Thyroid gland (tissue), 4 donors: ENCODE measurements around the gene DNMT3A.

Source experiments
- CTCF ChIP-seq, 6 experiments: fragments of 200-600 bp in 3 of 6; fragments of 450-650 bp in 3 of 6; sonication (generic) in 3 of 6; IDR thresholded peaks; one replicate each; pipeline ENCODE4 v1.5.1; 2016 to 2019; ENCODE audit warnings: antibody characterized with exemption in 6 of 6, mild to moderate bottlenecking in 2 of 6, inconsistent platforms in 1 of 6, moderate library complexity in 1 of 6
- POLR2A ChIP-seq, 2 donors: fragments of 450-650 bp; IDR thresholded peaks; one replicate each; pipeline ENCODE4 v1.6.1; 2017; ENCODE audit warnings: antibody characterized with exemption in 2 of 2, mild to moderate bottlenecking in 2 of 2, moderate library complexity in 1 of 2

DNA sequence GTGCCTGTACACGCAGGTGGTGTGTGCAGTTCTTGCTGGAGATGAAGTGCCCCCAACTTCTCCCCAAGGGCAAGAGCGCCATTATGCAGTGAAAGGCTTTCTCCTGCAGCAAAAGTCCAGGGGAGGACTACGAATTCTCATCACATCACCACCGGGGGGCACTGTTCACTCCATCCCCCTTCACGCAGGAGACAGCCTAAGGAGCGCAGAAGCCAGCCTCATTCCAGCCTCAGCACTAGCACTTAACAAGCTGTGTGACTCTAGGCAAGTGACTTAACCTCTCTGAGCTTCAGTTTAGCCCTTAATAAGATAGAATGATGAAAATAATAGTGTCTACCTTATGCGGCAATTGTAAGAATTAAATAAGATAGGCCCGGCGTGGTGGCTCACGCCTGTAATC, 32.3 kb downstream of the DNMT3A start:
- peak in 2 of 6 experiments; percentile 18 to 30 for TF ChIP-seq CTCF (IDR thresholded peaks at IDR 0.05)
- TF ChIP-seq POLR2A (IDR thresholded peaks at IDR 0.05) = no peak
